ENCODE results near the gene STK24. TPM values are rescaled to one million over a fixed set of nuclear protein-coding genes. Genes with fewer than 3 reads are reported as not detected.

The STK24 gene
- polyA plus RNA-seq, 1 of the 3 experiments (the other 2 are of a cell fraction) = 30.5 TPM

DNA sequence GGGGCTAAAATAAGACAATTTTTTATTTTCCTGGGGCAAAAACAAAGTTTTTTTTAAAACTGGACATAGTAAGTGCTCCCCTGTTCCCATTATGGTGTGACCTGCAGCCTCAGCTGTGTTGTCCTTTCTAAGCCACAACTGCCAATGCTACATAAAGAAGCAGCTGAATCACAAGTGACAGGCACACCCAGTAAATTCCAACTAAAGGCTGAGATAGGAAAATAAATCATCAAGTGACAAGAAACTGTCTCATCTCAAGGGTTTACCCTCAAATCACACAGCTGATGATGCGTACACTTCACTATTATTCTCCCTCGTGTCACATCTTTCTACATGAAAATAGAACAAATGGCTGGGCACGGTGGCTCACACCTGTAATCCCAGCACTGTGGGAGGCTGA, 28.7 kb downstream of the STK24 start (continued):
- TF ChIP-seq, protein P1, sequence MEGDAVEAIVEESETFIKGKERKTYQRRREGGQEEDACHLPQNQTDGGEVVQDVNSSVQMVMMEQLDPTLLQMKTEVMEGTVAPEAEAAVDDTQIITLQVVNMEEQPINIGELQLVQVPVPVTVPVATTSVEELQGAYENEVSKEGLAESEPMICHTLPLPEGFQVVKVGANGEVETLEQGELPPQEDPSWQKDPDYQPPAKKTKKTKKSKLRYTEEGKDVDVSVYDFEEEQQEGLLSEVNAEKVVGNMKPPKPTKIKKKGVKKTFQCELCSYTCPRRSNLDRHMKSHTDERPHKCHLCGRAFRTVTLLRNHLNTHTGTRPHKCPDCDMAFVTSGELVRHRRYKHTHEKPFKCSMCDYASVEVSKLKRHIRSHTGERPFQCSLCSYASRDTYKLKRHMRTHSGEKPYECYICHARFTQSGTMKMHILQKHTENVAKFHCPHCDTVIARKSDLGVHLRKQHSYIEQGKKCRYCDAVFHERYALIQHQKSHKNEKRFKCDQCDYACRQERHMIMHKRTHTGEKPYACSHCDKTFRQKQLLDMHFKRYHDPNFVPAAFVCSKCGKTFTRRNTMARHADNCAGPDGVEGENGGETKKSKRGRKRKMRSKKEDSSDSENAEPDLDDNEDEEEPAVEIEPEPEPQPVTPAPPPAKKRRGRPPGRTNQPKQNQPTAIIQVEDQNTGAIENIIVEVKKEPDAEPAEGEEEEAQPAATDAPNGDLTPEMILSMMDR (IDR thresholded peaks at IDR 0.05) = no peak
- TF ChIP-seq GABPA (IDR thresholded peaks at IDR 0.05; ENCODE audit: low read depth) (no peak), SMC3 (IDR thresholded peaks at IDR 0.05; ENCODE audit: low read depth, low read length) (no peak), YY1 (IDR thresholded peaks at IDR 0.05; ENCODE audit: low read depth) (no peak)
- TF ChIP-seq, protein P2, sequence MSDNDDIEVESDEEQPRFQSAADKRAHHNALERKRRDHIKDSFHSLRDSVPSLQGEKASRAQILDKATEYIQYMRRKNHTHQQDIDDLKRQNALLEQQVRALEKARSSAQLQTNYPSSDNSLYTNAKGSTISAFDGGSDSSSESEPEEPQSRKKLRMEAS (IDR thresholded peaks at IDR 0.05; ENCODE audit: low read depth) = no peak
- TF ChIP-seq, protein P3, sequence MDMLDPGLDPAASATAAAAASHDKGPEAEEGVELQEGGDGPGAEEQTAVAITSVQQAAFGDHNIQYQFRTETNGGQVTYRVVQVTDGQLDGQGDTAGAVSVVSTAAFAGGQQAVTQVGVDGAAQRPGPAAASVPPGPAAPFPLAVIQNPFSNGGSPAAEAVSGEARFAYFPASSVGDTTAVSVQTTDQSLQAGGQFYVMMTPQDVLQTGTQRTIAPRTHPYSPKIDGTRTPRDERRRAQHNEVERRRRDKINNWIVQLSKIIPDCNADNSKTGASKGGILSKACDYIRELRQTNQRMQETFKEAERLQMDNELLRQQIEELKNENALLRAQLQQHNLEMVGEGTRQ (IDR thresholded peaks at IDR 0.05; ENCODE audit: borderline replicate concordance, low read depth, low read length) = no peak

DNA sequence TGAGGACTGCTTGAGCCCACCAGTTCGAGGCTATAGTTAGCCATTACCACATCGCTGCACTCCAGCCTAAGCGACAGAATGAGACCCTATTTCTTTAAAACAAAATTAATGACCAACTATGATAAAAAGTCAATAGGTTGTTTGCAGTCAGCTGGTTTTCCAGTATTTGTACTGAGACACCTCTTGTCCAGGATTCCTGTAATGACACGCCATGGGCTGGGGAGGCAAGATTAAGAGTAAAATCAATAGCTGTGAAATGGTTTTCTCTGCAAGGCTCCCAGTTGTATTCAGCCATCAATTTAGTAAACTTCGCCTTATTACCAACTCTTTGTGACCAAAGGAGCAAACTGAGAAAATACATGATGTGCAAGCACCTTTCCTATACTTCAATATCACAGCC, 29.5 kb downstream of the STK24 start:
- DNase-seq = no peak
- Histone ChIP-seq H3K79me2 (ENCODE audit: insufficient read depth) (peaks cover 98% of the 10 kb centered on the region), H3K27ac (ENCODE audit: low read depth in 2 of 2, low read length in 1 of 2) (no peak overlapping the region), H3K4me2 (no peak overlapping the region), H3K36me3 (replicated peaks in 1 of 2; ENCODE audit: control insufficient read depth in 1 of 2, insufficient read depth in 2 of 2, low read length in 1 of 2) (peaks cover 0 to 5% of the 10 kb centered on the region in 2 experiments), H2AFZ (ENCODE audit: low read depth) (no peak overlapping the region), H3K9me3 (no peaks in the 10 kb centered on the region), H3K9me2 (no peaks in the 10 kb centered on the region), H4K20me1 (ENCODE audit: insufficient read depth) (peaks cover 68% of the 10 kb centered on the region), H3K27me3 (ENCODE audit: insufficient read depth) (no peaks in the 10 kb centered on the region), H3K9ac (no peak overlapping the region), H3K4me1 (ENCODE audit: control insufficient read depth in 1 of 2, insufficient read depth in 2 of 2, low read depth in 1 of 2, low read length in 1 of 2) (peaks cover 0 to 25% of the 10 kb centered on the region in 2 experiments; a peak in 2 of 4 replicates), H3F3A (replicated peaks; ENCODE audit: insufficient read depth) (no peaks in the 10 kb centered on the region), H3K4me3 (ENCODE audit: low read depth in 2 of 2, low read length in 1 of 2) (no peak overlapping the region)
- POLR2A ChIA-PET = no interaction called here
- 97% methylated on average over 5 of the region's 5 CpGs for WGBS (ENCODE audit: low lambda C conversion rate)
- CTCF ChIA-PET = interaction anchor here (1.5 kb wide), 1 partner anchor 295 kb away, joined by 3 read pairs; no protein-coding TSS in a partner anchor
- TF ChIP-seq TCF12 (IDR thresholded peaks at IDR 0.05) (no peak), GABPA (IDR thresholded peaks at IDR 0.05; ENCODE audit: low read depth) (no peak), NRF1 (IDR thresholded peaks at IDR 0.05; ENCODE audit: low read depth, low read length) (no peak), CHD2 (IDR thresholded peaks at IDR 0.05; ENCODE audit: low read length, partially characterized antibody) (no peak), MXI1 (IDR thresholded peaks at IDR 0.05; ENCODE audit: low read depth, low read length) (no peak), MEF2A (IDR thresholded peaks at IDR 0.05; ENCODE audit: borderline replicate concordance, low read depth) (no peak), EP300 (IDR thresholded peaks at IDR 0.05; ENCODE audit: borderline replicate concordance in 1 of 2, low read depth in 1 of 2, low read length in 1 of 2) (no peak), RFX5 (IDR thresholded peaks at IDR 0.05; ENCODE audit: low read length) (no peak), GATA2 (CRISPR knock-in tag; IDR thresholded peaks at IDR 0.05) (no peak), FOSL2 (IDR thresholded peaks at IDR 0.05; ENCODE audit: borderline replicate concordance, low read depth) (no peak), SMC3 (IDR thresholded peaks at IDR 0.05; ENCODE audit: low read depth, low read length) (no peak), POLR2AphosphoS5 (IDR thresholded peaks at IDR 0.05; ENCODE audit: low read depth, low read length) (no peak), JUND (IDR thresholded peaks at IDR 0.05) (no peak)
- TF ChIP-seq, protein P4, sequence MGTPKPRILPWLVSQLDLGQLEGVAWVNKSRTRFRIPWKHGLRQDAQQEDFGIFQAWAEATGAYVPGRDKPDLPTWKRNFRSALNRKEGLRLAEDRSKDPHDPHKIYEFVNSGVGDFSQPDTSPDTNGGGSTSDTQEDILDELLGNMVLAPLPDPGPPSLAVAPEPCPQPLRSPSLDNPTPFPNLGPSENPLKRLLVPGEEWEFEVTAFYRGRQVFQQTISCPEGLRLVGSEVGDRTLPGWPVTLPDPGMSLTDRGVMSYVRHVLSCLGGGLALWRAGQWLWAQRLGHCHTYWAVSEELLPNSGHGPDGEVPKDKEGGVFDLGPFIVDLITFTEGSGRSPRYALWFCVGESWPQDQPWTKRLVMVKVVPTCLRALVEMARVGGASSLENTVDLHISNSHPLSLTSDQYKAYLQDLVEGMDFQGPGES (IDR thresholded peaks at IDR 0.05; ENCODE audit: low read depth, low read length) = no peak
- TF ChIP-seq, protein P5, sequence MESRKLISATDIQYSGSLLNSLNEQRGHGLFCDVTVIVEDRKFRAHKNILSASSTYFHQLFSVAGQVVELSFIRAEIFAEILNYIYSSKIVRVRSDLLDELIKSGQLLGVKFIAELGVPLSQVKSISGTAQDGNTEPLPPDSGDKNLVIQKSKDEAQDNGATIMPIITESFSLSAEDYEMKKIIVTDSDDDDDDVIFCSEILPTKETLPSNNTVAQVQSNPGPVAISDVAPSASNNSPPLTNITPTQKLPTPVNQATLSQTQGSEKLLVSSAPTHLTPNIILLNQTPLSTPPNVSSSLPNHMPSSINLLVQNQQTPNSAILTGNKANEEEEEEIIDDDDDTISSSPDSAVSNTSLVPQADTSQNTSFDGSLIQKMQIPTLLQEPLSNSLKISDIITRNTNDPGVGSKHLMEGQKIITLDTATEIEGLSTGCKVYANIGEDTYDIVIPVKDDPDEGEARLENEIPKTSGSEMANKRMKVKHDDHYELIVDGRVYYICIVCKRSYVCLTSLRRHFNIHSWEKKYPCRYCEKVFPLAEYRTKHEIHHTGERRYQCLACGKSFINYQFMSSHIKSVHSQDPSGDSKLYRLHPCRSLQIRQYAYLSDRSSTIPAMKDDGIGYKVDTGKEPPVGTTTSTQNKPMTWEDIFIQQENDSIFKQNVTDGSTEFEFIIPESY (IDR thresholded peaks at IDR 0.05; ENCODE audit: borderline replicate concordance, low read depth) = no peak
- TF ChIP-seq, protein P6, sequence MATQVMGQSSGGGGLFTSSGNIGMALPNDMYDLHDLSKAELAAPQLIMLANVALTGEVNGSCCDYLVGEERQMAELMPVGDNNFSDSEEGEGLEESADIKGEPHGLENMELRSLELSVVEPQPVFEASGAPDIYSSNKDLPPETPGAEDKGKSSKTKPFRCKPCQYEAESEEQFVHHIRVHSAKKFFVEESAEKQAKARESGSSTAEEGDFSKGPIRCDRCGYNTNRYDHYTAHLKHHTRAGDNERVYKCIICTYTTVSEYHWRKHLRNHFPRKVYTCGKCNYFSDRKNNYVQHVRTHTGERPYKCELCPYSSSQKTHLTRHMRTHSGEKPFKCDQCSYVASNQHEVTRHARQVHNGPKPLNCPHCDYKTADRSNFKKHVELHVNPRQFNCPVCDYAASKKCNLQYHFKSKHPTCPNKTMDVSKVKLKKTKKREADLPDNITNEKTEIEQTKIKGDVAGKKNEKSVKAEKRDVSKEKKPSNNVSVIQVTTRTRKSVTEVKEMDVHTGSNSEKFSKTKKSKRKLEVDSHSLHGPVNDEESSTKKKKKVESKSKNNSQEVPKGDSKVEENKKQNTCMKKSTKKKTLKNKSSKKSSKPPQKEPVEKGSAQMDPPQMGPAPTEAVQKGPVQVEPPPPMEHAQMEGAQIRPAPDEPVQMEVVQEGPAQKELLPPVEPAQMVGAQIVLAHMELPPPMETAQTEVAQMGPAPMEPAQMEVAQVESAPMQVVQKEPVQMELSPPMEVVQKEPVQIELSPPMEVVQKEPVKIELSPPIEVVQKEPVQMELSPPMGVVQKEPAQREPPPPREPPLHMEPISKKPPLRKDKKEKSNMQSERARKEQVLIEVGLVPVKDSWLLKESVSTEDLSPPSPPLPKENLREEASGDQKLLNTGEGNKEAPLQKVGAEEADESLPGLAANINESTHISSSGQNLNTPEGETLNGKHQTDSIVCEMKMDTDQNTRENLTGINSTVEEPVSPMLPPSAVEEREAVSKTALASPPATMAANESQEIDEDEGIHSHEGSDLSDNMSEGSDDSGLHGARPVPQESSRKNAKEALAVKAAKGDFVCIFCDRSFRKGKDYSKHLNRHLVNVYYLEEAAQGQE (IDR thresholded peaks at IDR 0.05; ENCODE audit: low read depth, low read length) = no peak
